GM12878 (cell line): ENCODE results near the gene OLFM1. TPM values are rescaled to one million over a fixed set of nuclear protein-coding genes. Genes with fewer than 3 reads are reported as not detected.

Experiments used
- ATAC-seq: fragments of 200-7000 bp; cut with Tn5 transposase; 3 replicates; pipeline ENCODE4 v1.9.1; 2020; ENCODE audit warnings: mild to moderate bottlenecking, moderate library complexity
- BruUV-seq: library from RNA; stranded (reverse); fragments of 400-500 nt; replicated peaks from 2 replicates; lab custom pipeline; 2021; lab: Mats Ljungman, UMichigan
- CTCF ChIA-PET: fragments of 300-600 bp; sonication (Branson Sonifier 250); formaldehyde crosslinking; extraction: SDS; loops from one replicate; lab custom pipeline; 2021; ENCODE audit warnings: inconsistent platforms; lab: Yijun Ruan, JAX
- POLR2A ChIA-PET: fragments of 350-600 bp; formaldehyde crosslinking; extraction: SDS; loops from one replicate; lab custom pipeline; 2021; ENCODE audit warnings: inconsistent platforms; lab: Charles Lee
- RAD21 ChIA-PET: fragments of 300-600 bp; sonication (Branson Sonifier 250); formaldehyde crosslinking; loops from one replicate; lab custom pipeline; 2023; ENCODE audit warnings: antibody characterized with exemption; ENCODE audit not compliant: unreplicated experiment; lab: Charles Lee
- SMC1A ChIA-PET: fragments of 300-600 bp; sonication (Branson Sonifier 250); formaldehyde crosslinking; loops from one replicate; lab custom pipeline; 2023; ENCODE audit not compliant: unreplicated experiment, uncharacterized antibody; lab: Charles Lee
- DNase-seq: peaks from one replicate; pipeline ENCODE4 v3.0.0-alpha.2; 2011; ENCODE audit warnings: low read depth, low spot score
- FAIRE-seq: peaks from 3 replicates; lab custom pipeline; 2011; peaks lifted over from hg19 to GRCh38; lab: Jason Lieb, UNC
- H2AFZ ChIP-seq: 2 replicates; pipeline ENCODE4 v1.6.0; 2011; ENCODE audit warnings: low read depth, low read length, control low read depth; ENCODE audit not compliant: control insufficient read depth
- H3K27ac ChIP-seq: 2 replicates; pipeline ENCODE4 v1.5.1; 2011; ENCODE audit warnings: control low read depth; ENCODE audit not compliant: control insufficient read depth, insufficient read depth
- H3K27me3 ChIP-seq, 2 experiments: replicated peaks in 1 of 2; 2 replicates each; pipeline versions ENCODE4 v1.6.0 to v1.6.1; 2011; ENCODE audit warnings: low read length in 1 of 2; ENCODE audit not compliant: control insufficient read depth in 2 of 2, insufficient read depth in 2 of 2
- H3K36me3 ChIP-seq, 2 experiments: 2 replicates each; pipeline ENCODE4 v1.5.1; 2011; ENCODE audit warnings: low read length in 1 of 2; ENCODE audit not compliant: control insufficient read depth in 2 of 2, insufficient read depth in 2 of 2
- H3K4me1 ChIP-seq: 2 replicates; pipeline ENCODE4 v1.6.1; 2011; ENCODE audit warnings: mild to moderate bottlenecking, low read length, moderate library complexity, mixed read lengths; ENCODE audit not compliant: control insufficient read depth, insufficient read depth
- H3K4me2 ChIP-seq: 2 replicates; pipeline ENCODE4 v1.6.0; 2011; ENCODE audit warnings: control low read depth; ENCODE audit not compliant: control insufficient read depth, insufficient read depth
- H3K4me3 ChIP-seq: fragments of 200-600 bp; sonication (generic); 2 replicates; pipeline ENCODE4 v1.5.1; 2016
- H3K79me2 ChIP-seq: 2 replicates; pipeline ENCODE4 v1.6.0; 2011; ENCODE audit warnings: low read length; ENCODE audit not compliant: control insufficient read depth, insufficient read depth
- H3K9ac ChIP-seq: 2 replicates; pipeline ENCODE4 v1.8.0; 2011; ENCODE audit warnings: low read length, control low read depth, mixed read lengths; ENCODE audit not compliant: control insufficient read depth, insufficient read depth
- H3K9me3 ChIP-seq: replicated peaks from 3 replicates; pipeline ENCODE4 v1.5.1; 2011; ENCODE audit warnings: mild to moderate bottlenecking, low read length; ENCODE audit not compliant: control insufficient read depth, insufficient read depth
- H4K20me1 ChIP-seq: 2 replicates; pipeline ENCODE4 v1.6.0; 2011; ENCODE audit not compliant: control insufficient read depth, insufficient read depth
- BRCA1 ChIP-seq: IDR thresholded peaks from 2 replicates; pipeline ENCODE4 v1.6.1; 2011; ENCODE audit warnings: low read depth, low read length, improper control_type of control experiment
- CBX3 ChIP-seq: fragments of 200-600 bp; sonication (generic); IDR thresholded peaks from 2 replicates; pipeline ENCODE4 v1.6.1; 2016; ENCODE audit warnings: low read depth, borderline replicate concordance
- FOS ChIP-seq: IDR thresholded peaks from 3 replicates; pipeline ENCODE4 v1.6.1; 2011; ENCODE audit warnings: borderline replicate concordance; ENCODE audit not compliant: insufficient read length; ENCODE audit errors: extremely low read depth
- FOXM1 ChIP-seq: IDR thresholded peaks from 2 replicates; pipeline ENCODE4 v1.6.1; 2012; ENCODE audit warnings: low read depth, mild to moderate bottlenecking, inconsistent platforms, low read length, moderate library complexity
- HDAC2 ChIP-seq: fragments of 200-600 bp; sonication (generic); IDR thresholded peaks from 2 replicates; pipeline ENCODE4 v1.6.1; 2017
- HDAC6 ChIP-seq: fragments of 200-600 bp; sonication (generic); IDR thresholded peaks from one replicate; pipeline ENCODE4 v1.8.0; 2017; ENCODE audit warnings: antibody characterized with exemption; ENCODE audit not compliant: unreplicated experiment
- NFYB ChIP-seq: IDR thresholded peaks from 2 replicates; pipeline ENCODE4 v1.6.1; 2011; ENCODE audit warnings: low read depth, mild to moderate bottlenecking, low read length, improper control_type of control experiment, moderate library complexity; ENCODE audit not compliant: insufficient read depth
- PAX5 ChIP-seq: IDR thresholded peaks from 2 replicates; pipeline ENCODE4 v1.6.1; 2011; ENCODE audit warnings: low read depth, low read length, borderline replicate concordance
- POLR2AphosphoS5 ChIP-seq: IDR thresholded peaks from 2 replicates; pipeline ENCODE4 v1.6.1; 2011; ENCODE audit warnings: mild to moderate bottlenecking, low read length, inconsistent platforms
- RAD51 ChIP-seq: fragments of 450-650 bp; IDR thresholded peaks from 2 replicates; pipeline ENCODE4 v1.6.1; 2016; ENCODE audit warnings: moderate library complexity, mild to moderate bottlenecking, inconsistent platforms
- RUNX3 ChIP-seq: IDR thresholded peaks from 2 replicates; pipeline ENCODE4 v1.6.1; 2012; ENCODE audit warnings: low read length, inconsistent platforms
- SIN3A ChIP-seq: IDR thresholded peaks from 2 replicates; pipeline ENCODE4 v1.6.1; 2012; ENCODE audit warnings: low read depth, low read length, improper control_type of control experiment
- SMARCA5 ChIP-seq: fragments of 450-650 bp; IDR thresholded peaks from 2 replicates; pipeline ENCODE4 v1.6.1; 2017; ENCODE audit warnings: mild to moderate bottlenecking
- SPI1 ChIP-seq: IDR thresholded peaks from 2 replicates; pipeline ENCODE4 v1.6.1; 2011; ENCODE audit warnings: low read depth, mild to moderate bottlenecking, low read length, moderate library complexity, borderline replicate concordance; ENCODE audit not compliant: insufficient read depth
- STAT3 ChIP-seq: IDR thresholded peaks from 2 replicates; pipeline ENCODE4 v1.6.1; 2011; ENCODE audit warnings: low read depth, low read length, improper control_type of control experiment
- TCF3 ChIP-seq: IDR thresholded peaks from 2 replicates; pipeline ENCODE4 v1.6.1; 2012; ENCODE audit warnings: low read depth, mild to moderate bottlenecking, low read length, borderline replicate concordance; ENCODE audit not compliant: insufficient read depth
- ZZZ3 ChIP-seq: IDR thresholded peaks from 2 replicates; pipeline ENCODE4 v1.6.1; 2011; ENCODE audit warnings: low read depth; ENCODE audit not compliant: control insufficient read depth, insufficient read length
- WGBS: methylation state at CpG from one replicate; pipeline ENCODE4 v1.1.6; 2016; ENCODE audit warnings: low lambda C conversion rate; ENCODE audit not compliant: insufficient replicate concordance, insufficient coverage; ENCODE audit errors: missing lambda C conversion rate; 5-methylcytosine and 5-hydroxymethylcytosine counted together
- in situ Hi-C: fragments of 300-500 bp; cut with MboI; formaldehyde crosslinking; loops from 9 replicates; pipeline ENCODE4 v1.14.3; 2018; ENCODE audit warnings: mixed read lengths
- intact Hi-C: fragments of 100-400 bp; cut with micrococcal nuclease; formaldehyde crosslinking; loops from one replicate; pipeline ENCODE4 v1.14.2; 2022; ENCODE audit not compliant: unreplicated experiment
- polyA plus RNA-seq, 11 experiments: library from polyadenylated mRNA; depleted of rRNA in 4 of 11; unstranded in 6 of 11; stranded (reverse) in 5 of 11; fragments of >200 nt; fragmentation: Nextera tagmentation in 4 of 11; fragmentation: Illumina TruSeq in 1 of 11; extraction: Ambion mirVana in 4 of 11; extraction: Trizol in 1 of 11; gene quantifications; 1 replicate in 1 of 11; 2 replicates in 10 of 11; pipeline versions ENCODE4 v1.2.1 to v1.2.3, GENCODE V29; 2011 to 2016; ENCODE audit warnings: inconsistent platforms in 2 of 11, missing spikeins in 2 of 11, low read depth in 1 of 11
- total RNA-seq, 4 experiments: library from RNA; depleted of rRNA in 3 of 4; stranded (reverse); fragments of >200 nt in 3 of 4; fragmentation: Illumina TruSeq in 1 of 4; extraction: Trizol in 1 of 4; gene quantifications; 2 replicates each; pipeline versions ENCODE4 v1.2.1 to v1.2.3, GENCODE V29; 2013 to 2021

OLFM1 gene
- total and polyA plus RNA-seq, 10 of the 15 experiments (the other 5 are each of a cell fraction or from before 2014, with no cell fraction given) = not detected

DNA sequence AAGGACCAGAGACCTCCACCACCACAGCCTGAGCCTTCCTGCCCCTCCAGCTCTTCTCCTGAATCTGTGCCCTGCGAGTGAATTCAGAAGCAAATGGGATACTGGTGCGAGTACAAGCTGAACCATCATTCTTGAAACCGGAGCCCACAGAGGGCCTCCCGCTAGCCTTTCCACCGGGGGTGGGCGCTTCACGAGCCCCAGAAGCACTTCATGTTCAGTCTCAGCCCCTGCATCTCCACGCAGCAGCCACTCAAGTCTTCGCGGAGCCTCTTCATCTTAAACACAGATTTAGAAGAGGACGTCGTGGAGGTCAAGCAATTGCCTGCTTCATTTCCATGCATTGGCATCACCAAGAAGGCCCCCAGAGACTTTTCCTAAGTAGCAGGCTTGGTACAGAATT is 26.0 kb upstream of the OLFM1 start:
- no peaks in the 10 kb centered on the region for H3K79me2 ChIP-seq
- TF ChIP-seq SIN3A = no peak
- no peak for TF ChIP-seq RAD51
- TF ChIP-seq BRCA1 = no peak
- no peak for TF ChIP-seq CBX3
- TF ChIP-seq POLR2AphosphoS5 = no peak
- no peak for TF ChIP-seq SPI1
- TF ChIP-seq HDAC2 = no peak
- TF ChIP-seq RUNX3 = no peak
- no peak for TF ChIP-seq PAX5
- no peak for TF ChIP-seq TCF3
- no peak for TF ChIP-seq SMARCA5
- TF ChIP-seq FOXM1 = no peak
- no peak for TF ChIP-seq NFYB
- TF ChIP-seq FOS = no peak
- no peak for TF ChIP-seq ZZZ3
- no peak for TF ChIP-seq HDAC6
- TF ChIP-seq STAT3 = no peak
- TF ChIP-seq, all 136 proteins: peak for 0
- Histone ChIP-seq H3K9ac (no peak overlapping the region), H3K4me3 (no peak overlapping the region), H4K20me1 (no peaks in the 10 kb centered on the region), H3K9me3 (no peaks in the 10 kb centered on the region; the same call in 2 of the 3 replicates), H2AFZ (no peak overlapping the region), H3K27ac (no peak overlapping the region), H3K4me2 (no peak overlapping the region), H3K4me1 (no peaks in the 10 kb centered on the region), H3K36me3 (no peaks in the 10 kb centered on the region), H3K27me3 (no peaks in the 10 kb centered on the region)
- ChIA-PET SMC1A (no interaction called here), CTCF (no interaction called here), RAD21 (no interaction called here), POLR2A (no interaction called here)
- intact Hi-C loops (no loop called here), in situ Hi-C loops (no loop called here)
- no TSS peak for BruUV-seq
- ATAC-seq (no peak), DNase-seq (no peak), FAIRE-seq (no peak)
- 51% methylated on average over 12 of the region's 12 CpGs for WGBS
